Nephron (organoid): ENCODE results near the gene C1orf35.

ENCODE experiments used
- H3K27ac Mint-ChIP-seq, 3 experiments: 2 replicates each; pipeline ENCODE4 v1.8.0; 2020; ENCODE audit warnings: mixed read lengths in 3 of 3, mild to moderate bottlenecking in 2 of 3, moderate library complexity in 1 of 3
- H3K27me3 Mint-ChIP-seq: 2 replicates; pipeline ENCODE4 v1.8.0; 2021; ENCODE audit warnings: low read depth, mild to moderate bottlenecking, moderate library complexity, mixed read lengths
- H3K36me3 Mint-ChIP-seq: 2 replicates; pipeline ENCODE4 v1.8.0; 2020; ENCODE audit warnings: low read depth, mixed read lengths
- H3K4me1 Mint-ChIP-seq: 2 replicates; pipeline ENCODE4 v1.8.0; 2020; ENCODE audit warnings: mixed read lengths
- H3K4me3 Mint-ChIP-seq, 3 experiments: 2 replicates each; pipeline ENCODE4 v1.8.0; 2020; ENCODE audit warnings: mild to moderate bottlenecking in 3 of 3, mixed read lengths in 3 of 3, moderate library complexity in 2 of 3
- H3K9me3 Mint-ChIP-seq: 2 replicates; pipeline ENCODE4 v1.8.0; 2020; ENCODE audit warnings: mixed read lengths
- CTCF ChIP-seq, 3 experiments: fragments of 200-600 bp; sonication (generic); IDR thresholded peaks; one replicate each; pipeline ENCODE4 v1.5.0; 2021; ENCODE audit warnings: antibody characterized with exemption in 3 of 3; ENCODE audit not compliant: unreplicated experiment in 3 of 3

Gene C1orf35

GRCh38 chr1:228082918-228083870 is 19.9 kb downstream of the C1orf35 start:
- peaks cover 10% of the 10 kb centered on the region for H3K36me3 Mint-ChIP-seq
- no peak for TF ChIP-seq CTCF (IDR thresholded peaks at IDR 0.05; ENCODE audit: unreplicated experiment in 3 of 3)
- H3K27me3 Mint-ChIP-seq, result no peaks in the 10 kb centered on the region
- H3K9me3 Mint-ChIP-seq, result no peaks in the 10 kb centered on the region
- H3K27ac Mint-ChIP-seq, result peak overlapping the region; percentile 97 to 99 (median 99)
- peaks cover 48% of the 10 kb centered on the region for H3K4me1 Mint-ChIP-seq
- H3K4me3 Mint-ChIP-seq, result peak overlapping the region; percentile 98 to 99 (median 98)

- peaks cover under 1% of the 10 kb centered on the region for H3K27me3 Mint-ChIP-seq
- peaks cover 40% of the 10 kb centered on the region for H3K4me1 Mint-ChIP-seq
- TF ChIP-seq CTCF (IDR thresholded peaks at IDR 0.05; ENCODE audit: unreplicated experiment in 3 of 3), result no peak
- H3K4me3 Mint-ChIP-seq, result peak within 1 kb of the TSS; percentile 98 to 99 (median 98)
- H3K27ac Mint-ChIP-seq, result peak within 1 kb of the TSS; percentile 97 to 99 (median 99)
- peaks cover 5% of the 10 kb centered on the region for H3K36me3 Mint-ChIP-seq
- H3K9me3 Mint-ChIP-seq, result no peaks in the 10 kb centered on the region
These were observed 20.8 kb downstream of the C1orf35 start, which contains the start of gene ARF1 for GRCh38 chr1:228082214-228082917. TSS of gene ARF1 (plus strand) at chr1:228082708. CDS start at chr1:228097115, 14,407 bp downstream.

- H3K36me3 Mint-ChIP-seq, result peaks cover 2% of the 10 kb centered on the region
- peaks cover 4% of the 10 kb centered on the region for H3K27me3 Mint-ChIP-seq
- no peaks in the 10 kb centered on the region for H3K9me3 Mint-ChIP-seq
- H3K4me3 Mint-ChIP-seq, result peak overlapping the region; percentile 83 to 89 (median 88)
- no peak for TF ChIP-seq CTCF (IDR thresholded peaks at IDR 0.05; ENCODE audit: unreplicated experiment in 3 of 3)
- peaks cover 33% of the 10 kb centered on the region for H3K4me1 Mint-ChIP-seq
- peak overlapping the region in 2 of 3 experiments; percentile 71 to 86 for H3K27ac Mint-ChIP-seq
These were observed 21.4 kb downstream of the C1orf35 start for GRCh38 chr1:228081578-228082213.

GRCh38 chr1:228081144-228081543 is 22.0 kb downstream of the C1orf35 start:
- H3K27ac Mint-ChIP-seq, result peak overlapping the region in 2 of 3 experiments; percentile 71 to 86
- peaks cover 29% of the 10 kb centered on the region for H3K4me1 Mint-ChIP-seq
- H3K27me3 Mint-ChIP-seq, result peaks cover 4% of the 10 kb centered on the region
- no peaks in the 10 kb centered on the region for H3K9me3 Mint-ChIP-seq
- no peaks in the 10 kb centered on the region for H3K36me3 Mint-ChIP-seq
- no peak for TF ChIP-seq CTCF (IDR thresholded peaks at IDR 0.05; ENCODE audit: unreplicated experiment in 3 of 3)
- peak overlapping the region; percentile 83 to 89 (median 88) for H3K4me3 Mint-ChIP-seq

- H3K36me3 Mint-ChIP-seq, result no peaks in the 10 kb centered on the region
- H3K27me3 Mint-ChIP-seq, result peaks cover 4% of the 10 kb centered on the region
- H3K9me3 Mint-ChIP-seq, result no peaks in the 10 kb centered on the region
- no peak for TF ChIP-seq CTCF (IDR thresholded peaks at IDR 0.05; ENCODE audit: unreplicated experiment in 3 of 3)
- H3K27ac Mint-ChIP-seq, result no peak overlapping the region
- peak overlapping the region in 2 of 3 experiments; percentile 73 to 76 for H3K4me3 Mint-ChIP-seq
- peaks cover 17% of the 10 kb centered on the region for H3K4me1 Mint-ChIP-seq
These were observed 23.4 kb downstream of the C1orf35 start for GRCh38 chr1:228079601-228080263.
